ENCODE data around the gene PKNOX1.
"Not testable (repeated sequence)": the region's sequence is repeated elsewhere in the genome, so short reads cannot be mapped to it uniquely, and the experiment has no call there.

GRCh38 chr21:43082587-43083300, 108.4 kb downstream of the PKNOX1 start:
- TF ChIP-seq, protein P1, sequence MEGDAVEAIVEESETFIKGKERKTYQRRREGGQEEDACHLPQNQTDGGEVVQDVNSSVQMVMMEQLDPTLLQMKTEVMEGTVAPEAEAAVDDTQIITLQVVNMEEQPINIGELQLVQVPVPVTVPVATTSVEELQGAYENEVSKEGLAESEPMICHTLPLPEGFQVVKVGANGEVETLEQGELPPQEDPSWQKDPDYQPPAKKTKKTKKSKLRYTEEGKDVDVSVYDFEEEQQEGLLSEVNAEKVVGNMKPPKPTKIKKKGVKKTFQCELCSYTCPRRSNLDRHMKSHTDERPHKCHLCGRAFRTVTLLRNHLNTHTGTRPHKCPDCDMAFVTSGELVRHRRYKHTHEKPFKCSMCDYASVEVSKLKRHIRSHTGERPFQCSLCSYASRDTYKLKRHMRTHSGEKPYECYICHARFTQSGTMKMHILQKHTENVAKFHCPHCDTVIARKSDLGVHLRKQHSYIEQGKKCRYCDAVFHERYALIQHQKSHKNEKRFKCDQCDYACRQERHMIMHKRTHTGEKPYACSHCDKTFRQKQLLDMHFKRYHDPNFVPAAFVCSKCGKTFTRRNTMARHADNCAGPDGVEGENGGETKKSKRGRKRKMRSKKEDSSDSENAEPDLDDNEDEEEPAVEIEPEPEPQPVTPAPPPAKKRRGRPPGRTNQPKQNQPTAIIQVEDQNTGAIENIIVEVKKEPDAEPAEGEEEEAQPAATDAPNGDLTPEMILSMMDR (conservative IDR thresholded peaks at IDR 0.05 in 1 of 2, IDR thresholded peaks at IDR 0.05 in 1 of 2; ENCODE audit: extremely low read depth in 1 of 2, insufficient read depth in 1 of 2, low read depth in 1 of 2, low read length in 2 of 2), result not testable (repeated sequence)
- not testable (repeated sequence) for TF ChIP-seq EZH2 (IDR thresholded peaks at IDR 0.05; ENCODE audit: borderline replicate concordance, low read length)

Measured in mammary epithelial cell (primary cell).